Motor neuron (in vitro differentiated cells): ENCODE measurements around the gene FBXW10. TPM values are rescaled to one million over a fixed set of nuclear protein-coding genes. Genes with fewer than 3 reads are reported as not detected.
"Not testable (repeated sequence)": the region's sequence is repeated elsewhere in the genome, so short reads cannot be mapped to it uniquely, and the experiment has no call there.

Experiments
- ATAC-seq, 8 experiments: fragments of 200-7000 bp; cut with Tn5 transposase; replicated peaks in 6 of 8; 2 replicates each; pipeline ENCODE4 v1.8.0; 2021; ENCODE audit warnings: mild to moderate bottlenecking in 8 of 8, moderate library complexity in 8 of 8
- H3K27ac ChIP-seq, 2 donors: fragments of 250-450 bp; sonication (Bioruptor Pico); 2 replicates each; pipeline ENCODE4 v1.9.0; 2021; ENCODE audit warnings: antibody characterized with exemption in 2 of 2, mild to moderate bottlenecking in 2 of 2, moderate library complexity in 1 of 2
- H3K4me1 ChIP-seq, 2 donors: fragments of 250-450 bp; sonication (Bioruptor Pico); replicated peaks in 1 of 2; 2 replicates each; pipeline ENCODE4 v1.6.1; 2021; ENCODE audit warnings: antibody characterized with exemption in 2 of 2, mild to moderate bottlenecking in 2 of 2, moderate library complexity in 1 of 2
- H3K4me3 ChIP-seq, 5 donors: fragments of 250-450 bp; sonication (Bioruptor Pico); 2 replicates each; pipeline ENCODE4 v1.9.0; 2021; ENCODE audit warnings: antibody characterized with exemption in 5 of 5, mild to moderate bottlenecking in 5 of 5, moderate library complexity in 4 of 5
- WGBS, 10 experiments: fragments of 450-650 bp; shearing (Covaris generic); methylation state at CpG; one replicate each; pipeline ENCODE4 v1.0.0; 2022; 5-methylcytosine and 5-hydroxymethylcytosine counted together
- in situ Hi-C, 9 experiments: fragments of 400-800 bp; cut with MboI; loops; one replicate each; pipeline ENCODE4 v1.15.0; 2021; ENCODE audit warnings: low sequenced_read_pairs in 9 of 9, low pct_unique_long_range_greater_than_20kb in 2 of 9; ENCODE audit not compliant: unreplicated experiment in 9 of 9
- total RNA-seq, 8 experiments: library from RNA; unstranded; fragments of 300-600 nt; gene quantifications; 2 replicates each; pipeline versions ENCODE4 v1.2.3 to v1.2.4, GENCODE V29; 2022

FBXW10 gene
- total RNA-seq, 8 experiments from 2014 or later: 0.08 to 0.50 (median 0.24) TPM

- H3K4me3 ChIP-seq, ATAC-seq, H3K27ac ChIP-seq, in situ Hi-C loops, H3K4me1 ChIP-seq: not testable (repeated sequence)
- WGBS, 10 experiments: 100% methylated on average over 2 of the region's 6 CpGs; no CpG with 5 or more reads in 9 of the 10 experiments
Observed at GRCh38 chr17:18760221-18760620, 16.4 kb downstream of the FBXW10 start.

DNA sequence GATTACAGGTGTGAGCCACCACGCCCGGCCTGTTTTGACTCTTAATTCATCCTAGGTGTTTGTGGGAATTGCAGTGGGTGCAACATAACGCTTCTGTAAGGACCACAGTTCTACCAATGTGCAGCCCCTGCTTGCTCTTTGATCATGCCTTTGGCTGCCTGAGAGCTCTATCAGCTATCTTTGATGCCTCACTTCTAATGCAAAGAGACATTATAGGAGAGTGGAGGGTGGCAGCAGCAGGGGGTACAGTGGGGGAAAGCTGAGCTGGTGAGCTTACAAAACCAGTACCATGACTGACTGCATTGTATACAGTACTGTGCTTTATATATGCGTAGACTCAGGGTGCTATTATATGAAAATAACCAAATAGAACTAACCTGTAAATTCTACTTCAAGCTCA, 26.7 kb downstream of the FBXW10 start:
- ATAC-seq, in situ Hi-C loops, H3K4me1 ChIP-seq, H3K4me3 ChIP-seq, H3K27ac ChIP-seq: not testable (repeated sequence)
- WGBS, 10 experiments: 100% methylated on average over 1 of the region's 4 CpGs; no CpG with 5 or more reads in 9 of the 10 experiments

- in situ Hi-C loops, H3K4me1 ChIP-seq, ATAC-seq, H3K27ac ChIP-seq, H3K4me3 ChIP-seq: not testable (repeated sequence)
- 43 to 71% (median 52%) methylated on average over 1 to 3 of the region's 4 CpGs; no CpG with 5 or more reads in 6 of the 10 experiments for WGBS, 10 experiments
Observed at GRCh38 chr17:18771066-18771465, 27.2 kb downstream of the FBXW10 start.

DNA sequence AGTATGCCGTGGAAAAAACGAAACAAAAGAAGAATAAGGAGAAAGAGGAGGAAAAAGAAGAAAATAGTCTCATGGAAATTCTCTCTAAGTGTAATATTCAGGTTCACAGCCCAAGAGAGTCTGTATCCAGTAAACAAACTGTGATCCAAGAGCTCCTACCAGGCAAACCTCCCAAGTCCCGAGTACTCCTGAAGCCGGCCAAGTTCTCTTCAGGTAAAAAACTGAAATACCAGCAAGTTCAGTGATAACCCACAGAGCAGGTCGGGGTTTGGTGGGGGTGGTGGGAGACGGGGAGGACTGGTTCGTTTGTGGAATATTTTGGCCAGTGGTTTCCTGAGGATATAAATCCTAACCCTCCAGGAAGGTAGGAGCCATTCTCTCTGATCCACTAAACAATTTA, 28.6 kb downstream of the FBXW10 start:
- Histone ChIP-seq H3K4me3 (no peak overlapping the region), H3K27ac (no peak overlapping the region), H3K4me1 (no peaks in the 10 kb centered on the region)
- no peak for ATAC-seq
- in situ Hi-C loops: no loop called here
- 42 to 100% (median 80%) methylated on average over 1 to 4 of the region's 7 CpGs; no CpG with 5 or more reads in 3 of the 10 experiments for WGBS, 10 experiments

- H3K4me1 ChIP-seq, in situ Hi-C loops: not testable (repeated sequence)
- Histone ChIP-seq H3K27ac (peak within 1 kb of the TSS; percentile 48 to 86), H3K4me3 (peak within 1 kb of the TSS; percentile 33 to 48 (median 41))
- peak; percentile 99 to 100 (median 99) for ATAC-seq
- WGBS, 10 experiments: no CpG with 5 or more reads among the region's 56 CpGs
Observed at GRCh38 chr17:18780991-18781718, 37.3 kb downstream of the FBXW10 start, which contains the start of gene TVP23B. Gene TVP23B, plus strand, starts transcription at chr17:18781183. Its CDS starts 111 bp downstream, at chr17:18781294.

GRCh38 chr17:18781805-18782204, 38.0 kb downstream of the FBXW10 start:
- H3K4me1 ChIP-seq, H3K4me3 ChIP-seq, ATAC-seq, H3K27ac ChIP-seq, in situ Hi-C loops: not testable (repeated sequence)
- WGBS, 10 experiments: no CpG with 5 or more reads among the region's 5 CpGs

- no CpG with 5 or more reads among the region's 1 CpG for whole genome bisulfite sequencing, 10 experiments
- ATAC-seq, H3K4me3 ChIP-seq, H3K27ac ChIP-seq, in situ Hi-C loops, H3K4me1 ChIP-seq: not testable (repeated sequence)
Observed at GRCh38 chr17:18785933-18786332, 42.1 kb downstream of the FBXW10 start.

DNA sequence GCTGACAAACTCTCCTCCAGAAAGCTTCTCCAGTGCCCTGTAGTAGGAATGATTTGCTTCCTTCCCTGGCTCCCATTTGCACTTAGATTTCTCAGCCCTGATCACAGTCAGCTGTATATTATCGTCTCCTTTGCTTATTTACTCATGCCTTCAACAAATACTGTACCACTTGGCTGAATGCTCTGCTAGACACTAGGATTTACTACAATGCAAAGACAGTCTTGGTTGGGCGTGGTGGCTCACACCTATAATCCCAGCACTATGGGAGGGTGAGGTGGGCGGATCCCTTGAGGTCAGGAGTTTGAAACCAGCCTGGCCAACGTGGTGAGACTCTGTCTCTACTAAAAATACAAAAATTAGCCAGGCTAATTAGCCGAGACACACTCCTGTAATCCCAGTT, 43.0 kb downstream of the FBXW10 start:
- H3K4me3 ChIP-seq, H3K27ac ChIP-seq, in situ Hi-C loops, H3K4me1 ChIP-seq: not testable (repeated sequence)
- peak in 1 of 8 experiments; percentile 21 for ATAC-seq
- WGBS, 10 experiments: no CpG with 5 or more reads among the region's 5 CpGs

- no CpG with 5 or more reads among the region's 1 CpG for WGBS, 10 experiments
- H3K4me3 ChIP-seq, H3K27ac ChIP-seq, in situ Hi-C loops, H3K4me1 ChIP-seq: not testable (repeated sequence)
- peak in 3 of 8 experiments; percentile 48 to 50 (median 48) for ATAC-seq
Observed at GRCh38 chr17:18791402-18791801, 47.5 kb downstream of the FBXW10 start.

GRCh38 chr17:18794841-18795240, 51.0 kb downstream of the FBXW10 start:
- in situ Hi-C loops, H3K4me1 ChIP-seq, H3K27ac ChIP-seq, H3K4me3 ChIP-seq: not testable (repeated sequence)
- WGBS, 10 experiments: 24 to 85% (median 75%) methylated on average over 2 to 4 of the region's 4 CpGs; no CpG with 5 or more reads in 2 of the 10 experiments
- peak in 1 of 8 experiments; percentile 32 for ATAC-seq

DNA sequence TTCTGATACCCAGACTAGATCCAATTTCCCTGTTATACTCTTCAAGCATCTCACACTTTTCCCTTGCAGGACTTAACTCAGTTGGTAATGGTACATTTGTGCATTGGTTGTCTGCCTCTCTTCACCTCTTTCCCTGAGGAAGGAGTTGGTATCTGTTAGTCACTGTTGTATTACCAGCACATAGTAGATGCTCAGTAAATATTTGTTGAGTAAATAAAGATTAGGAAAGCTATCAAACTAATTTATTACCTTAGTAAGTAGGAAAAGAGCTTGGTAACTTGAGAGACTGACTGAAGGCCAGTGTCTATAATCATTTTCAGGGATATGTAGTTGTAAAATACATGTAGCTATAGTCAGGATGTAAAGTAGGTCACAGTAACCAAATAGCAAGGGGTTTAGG, 53.0 kb downstream of the FBXW10 start:
- ATAC-seq, H3K4me3 ChIP-seq, in situ Hi-C loops, H3K4me1 ChIP-seq, H3K27ac ChIP-seq: not testable (repeated sequence)

GRCh38 chr17:18803458-18804245, 59.8 kb downstream of the FBXW10 start:
- in situ Hi-C loops: loop anchor here in 1 of 9 experiments (25.0 kb wide), 1 partner anchor 134 kb away; no protein-coding TSS in a partner anchor
- WGBS, 10 experiments: 64 to 100% (median 94%) methylated on average over 1 to 2 of the region's 7 CpGs; no CpG with 5 or more reads in 7 of the 10 experiments
- ATAC-seq, H3K4me1 ChIP-seq, H3K27ac ChIP-seq, H3K4me3 ChIP-seq: not testable (repeated sequence)

DNA sequence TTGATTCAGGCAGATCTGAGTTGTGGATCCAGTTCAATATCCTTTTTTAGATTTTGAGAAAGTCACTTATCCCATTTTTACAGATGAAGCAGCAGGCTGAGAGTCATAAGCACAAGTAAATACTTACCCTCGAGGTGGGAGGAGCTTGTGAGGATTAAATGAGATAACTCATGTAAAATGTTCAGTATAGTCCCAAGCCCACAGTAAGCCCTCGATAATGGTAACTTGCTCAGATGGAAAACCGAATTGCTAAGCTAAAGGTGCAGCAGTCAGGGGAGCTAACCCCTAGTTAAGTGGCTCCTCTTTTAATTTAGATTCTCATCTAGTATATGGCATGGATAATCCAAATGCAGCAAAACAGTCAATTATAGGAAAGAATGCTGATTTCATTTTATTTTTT, 72.1 kb downstream of the FBXW10 start:
- H3K27ac ChIP-seq, H3K4me3 ChIP-seq, ATAC-seq, H3K4me1 ChIP-seq: not testable (repeated sequence)
- in situ Hi-C loops: loop anchor here in 1 of 9 experiments (25.0 kb wide), 1 partner anchor 121 kb away; no protein-coding TSS in a partner anchor
- 8 to 75% (median 20%) methylated on average over 1 to 2 of the region's 3 CpGs; no CpG with 5 or more reads in 7 of the 10 experiments for WGBS, 10 experiments
